H1 (cell line): Measurements from ENCODE around the gene SLFN13. TPM values are rescaled to one million over a fixed set of nuclear protein-coding genes. Genes with fewer than 3 reads are reported as not detected.
"Not testable (repeated sequence)": the region's sequence is repeated elsewhere in the genome, so short reads cannot be mapped to it uniquely, and the experiment has no call there.

Source experiments
- CTCF ChIA-PET: fragments of 300-600 bp; sonication (Branson Sonifier 250); formaldehyde crosslinking; loops from one replicate; lab custom pipeline; 2021; ENCODE audit not compliant: partially characterized antibody; lab: Charles Lee
- POLR2A ChIA-PET: fragments of 300-600 bp; sonication (Branson Sonifier 250); formaldehyde crosslinking; loops from one replicate; lab custom pipeline; 2021; ENCODE audit warnings: inconsistent platforms; ENCODE audit not compliant: partially characterized antibody; lab: Charles Lee
- DNase-seq, 2 experiments: peaks; one replicate each; pipeline versions ENCODE4 v3.0.0 to v3.0.0-alpha.2; 2010 to 2022; ENCODE audit warnings: low spot score in 2 of 2, low read depth in 1 of 2, mixed read lengths in 1 of 2
- FAIRE-seq: peaks from 2 replicates; lab custom pipeline; 2011; peaks lifted over from hg19 to GRCh38; lab: Jason Lieb, UNC
- H2AFZ ChIP-seq: 2 replicates; pipeline ENCODE4 v1.8.1; 2012; ENCODE audit warnings: low read length, inconsistent platforms
- H2AK5ac ChIP-seq: 2 replicates; pipeline ENCODE4 v1.6.1; 2013; ENCODE audit warnings: low read depth, low read length
- H2BK120ac ChIP-seq: replicated peaks from 2 replicates; pipeline ENCODE3; 2013; ENCODE audit warnings: low read depth, low read length, inconsistent platforms
- H2BK12ac ChIP-seq: 2 replicates; pipeline ENCODE4 v1.6.1; 2013; ENCODE audit warnings: low read depth, low read length
- H2BK15ac ChIP-seq: 2 replicates; pipeline ENCODE4 v1.6.1; 2013; ENCODE audit warnings: low read length
- H2BK20ac ChIP-seq: 2 replicates; pipeline ENCODE4 v1.6.1; 2013; ENCODE audit warnings: low read length
- H2BK5ac ChIP-seq: 2 replicates; pipeline ENCODE4 v1.6.1; 2013; ENCODE audit warnings: low read depth, low read length
- H3K14ac ChIP-seq: 2 replicates; pipeline ENCODE4 v1.6.1; 2013; ENCODE audit warnings: inconsistent platforms; ENCODE audit not compliant: insufficient read length
- H3K18ac ChIP-seq: 2 replicates; pipeline ENCODE4 v1.6.1; 2013; ENCODE audit warnings: low read length; ENCODE audit errors: extremely low read depth
- H3K23ac ChIP-seq: 2 replicates; pipeline ENCODE4 v1.6.1; 2013; ENCODE audit warnings: inconsistent platforms; ENCODE audit not compliant: insufficient read length
- H3K23me2 ChIP-seq: 2 replicates; pipeline ENCODE4 v1.6.1; 2013; ENCODE audit warnings: low read depth, low read length
- H3K27ac ChIP-seq: 2 replicates; pipeline ENCODE4 v1.6.1; 2011; ENCODE audit warnings: low read depth, low read length, inconsistent platforms
- H3K27me3 ChIP-seq, 4 experiments: replicated peaks in 1 of 4; 1 replicate in 1 of 4; 2 replicates in 3 of 4; pipeline versions ENCODE4 v1.6.1 to v1.8.1; 2011 to 2013; ENCODE audit warnings: low read length in 3 of 4, mild to moderate bottlenecking in 3 of 4, inconsistent platforms in 2 of 4, mixed read lengths in 2 of 4, moderate library complexity in 1 of 4; ENCODE audit not compliant: control insufficient read depth in 3 of 4, insufficient read depth in 3 of 4; ENCODE audit errors: extremely low read depth in 1 of 4
- H3K36me3 ChIP-seq, 4 experiments: 2 replicates each; pipeline versions ENCODE4 v1.6.1 to v1.8.1; 2011 to 2013; ENCODE audit warnings: mild to moderate bottlenecking in 4 of 4, low read length in 3 of 4, moderate library complexity in 2 of 4, control low read depth in 1 of 4, inconsistent platforms in 1 of 4; ENCODE audit not compliant: insufficient read depth in 4 of 4, control insufficient read depth in 2 of 4
- H3K4ac ChIP-seq: replicated peaks from 2 replicates; pipeline ENCODE3; 2013; ENCODE audit warnings: low read length, low read depth, mixed read lengths, inconsistent platforms; ENCODE audit not compliant: insufficient read length
- H3K4me1 ChIP-seq, 4 experiments: replicated peaks in 1 of 4; 1 replicate in 1 of 4; 2 replicates in 3 of 4; pipeline versions ENCODE4 v1.6.1 to v1.8.1; 2011 to 2013; ENCODE audit warnings: low read length in 3 of 4, inconsistent platforms in 2 of 4, mixed read lengths in 1 of 4; ENCODE audit not compliant: insufficient read depth in 4 of 4, control insufficient read depth in 3 of 4
- H3K4me2 ChIP-seq, 2 experiments: 2 replicates each; pipeline versions ENCODE4 v1.6.1 to v1.8.1; 2011 to 2013; ENCODE audit warnings: low read depth in 2 of 2, low read length in 2 of 2, control low read depth in 1 of 2, inconsistent platforms in 1 of 2, mild to moderate bottlenecking in 1 of 2; ENCODE audit not compliant: insufficient read depth in 1 of 2
- H3K4me3 ChIP-seq, 4 experiments: fragments of 200-600, 300-600 bp in 1 of 4; sonication (generic), shearing (Covaris generic), sonication (Bioruptor Twin) in 1 of 4; 2 replicates each; pipeline versions ENCODE4 v1.5.1 to v1.8.1; 2011 to 2016; ENCODE audit warnings: low read length in 4 of 4, low read depth in 3 of 4, control low read depth in 2 of 4, inconsistent platforms in 2 of 4, mild to moderate bottlenecking in 2 of 4, mixed read lengths in 1 of 4, moderate library complexity in 1 of 4; ENCODE audit not compliant: insufficient read depth in 2 of 4; ENCODE audit errors: extremely low read depth in 1 of 4
- H3K56ac ChIP-seq: replicated peaks from 2 replicates; pipeline ENCODE3; 2013; ENCODE audit warnings: low read depth, mild to moderate bottlenecking, mixed read lengths, low read length, inconsistent platforms; ENCODE audit not compliant: insufficient read length
- H3K79me1 ChIP-seq: 2 replicates; pipeline ENCODE4 v1.6.1; 2013; ENCODE audit warnings: low read depth, low read length, control low read depth
- H3K79me2 ChIP-seq, 2 experiments: 2 replicates each; pipeline versions ENCODE4 v1.6.1 to v1.8.1; 2012 to 2013; ENCODE audit warnings: low read length in 2 of 2, mild to moderate bottlenecking in 2 of 2, inconsistent platforms in 1 of 2; ENCODE audit not compliant: insufficient read depth in 2 of 2, control insufficient read depth in 1 of 2
- H3K9ac ChIP-seq, 4 experiments: replicated peaks in 1 of 4; 1 replicate in 1 of 4; 2 replicates in 3 of 4; pipeline versions ENCODE4 v1.6.1 to v1.8.1; 2011 to 2013; ENCODE audit warnings: low read depth in 3 of 4, low read length in 3 of 4, control low read depth in 2 of 4, mild to moderate bottlenecking in 2 of 4, moderate library complexity in 2 of 4, inconsistent platforms in 1 of 4; ENCODE audit errors: extremely low read depth in 1 of 4
- H3K9me3 ChIP-seq, 2 experiments: 2 replicates each; pipeline versions ENCODE4 v1.6.1 to v1.8.1; 2012 to 2013; ENCODE audit warnings: mild to moderate bottlenecking in 2 of 2, moderate library complexity in 2 of 2, control low read depth in 1 of 2, inconsistent platforms in 1 of 2, low read depth in 1 of 2, low read length in 1 of 2, mixed read lengths in 1 of 2; ENCODE audit not compliant: insufficient read depth in 2 of 2
- H4K20me1 ChIP-seq, 2 experiments: replicated peaks in 1 of 2; 2 replicates each; pipeline versions ENCODE3 to v1.8.1; 2011 to 2013; ENCODE audit warnings: inconsistent platforms in 2 of 2, low read length in 2 of 2, mild to moderate bottlenecking in 1 of 2; ENCODE audit not compliant: insufficient read depth in 2 of 2, control insufficient read depth in 1 of 2
- H4K5ac ChIP-seq: 2 replicates; pipeline ENCODE4 v1.6.1; 2013; ENCODE audit warnings: low read length, low read depth, mixed read lengths, inconsistent platforms; ENCODE audit not compliant: insufficient read length
- H4K8ac ChIP-seq: 2 replicates; pipeline ENCODE4 v1.8.0; 2013; ENCODE audit warnings: mild to moderate bottlenecking, moderate library complexity, low read length, inconsistent platforms; ENCODE audit not compliant: insufficient read depth; ENCODE audit errors: extremely low read depth
- H4K91ac ChIP-seq: replicated peaks from 2 replicates; pipeline ENCODE3; 2013; ENCODE audit warnings: low read length, mixed read lengths, inconsistent platforms; ENCODE audit not compliant: insufficient read length
- WGBS, 2 experiments: shearing (Covaris generic) in 1 of 2; methylation state at CpG; one replicate each; pipeline versions ENCODE4 v1.1.6 to v1.1.7; 2013 to 2015; ENCODE audit warnings: low lambda C conversion rate in 2 of 2, mixed read lengths in 2 of 2, inconsistent platforms in 1 of 2, low coverage in 1 of 2, missing lambda C conversion rate in 1 of 2; ENCODE audit not compliant: insufficient replicate concordance in 2 of 2, insufficient coverage in 1 of 2, insufficient read length in 1 of 2; ENCODE audit errors: extremely low coverage in 1 of 2, missing lambda C conversion rate in 1 of 2; 5-methylcytosine and 5-hydroxymethylcytosine counted together
- polyA plus RNA-seq, 7 experiments: library from polyadenylated mRNA; depleted of rRNA in 3 of 7; stranded (reverse) in 5 of 7; unstranded in 2 of 7; fragments of >200 nt in 5 of 7; fragments of 200-250 nt in 2 of 7; gene quantifications; 1 replicate in 5 of 7; 2 replicates in 1 of 7; 4 replicates in 1 of 7; pipeline versions ENCODE4 v1.2.1 to v1.2.3, GENCODE V29; 2011 to 2013; ENCODE audit warnings: missing spikeins in 2 of 7, mixed read lengths in 2 of 7
- total RNA-seq: library from RNA; stranded (reverse); fragmentation: NEBNext Ultra II Directional; extraction: Animal tissue kit (Norgen Biotek cat#: 25700); gene quantifications from 2 replicates; pipeline ENCODE4 v1.2.1, GENCODE V29; 2021

SLFN13 gene
- total and polyA plus RNA-seq, 2 of the 8 experiments (the other 6 are each of a cell fraction or from before 2014, with no cell fraction given) = 15.7 to 27.5 TPM

- POLR2A ChIA-PET = interaction anchor here (1.2 kb wide), 1 partner anchor 21 kb away, joined by 3 read pairs; the partner anchor contains the start of gene SLFN12
- H3K27me3 ChIP-seq = peaks cover 10 to 69% (median 40%) of the 10 kb centered on the region in 4 experiments
- H3K4me2 ChIP-seq, H2BK120ac ChIP-seq, H3K14ac ChIP-seq, H3K79me1 ChIP-seq, H3K36me3 ChIP-seq, H4K91ac ChIP-seq, H3K9me3 ChIP-seq, H2AK5ac ChIP-seq, H2BK12ac ChIP-seq, CTCF ChIA-PET, H3K4ac ChIP-seq, H2BK20ac ChIP-seq, H2BK5ac ChIP-seq, H2AFZ ChIP-seq, H3K27ac ChIP-seq, H4K20me1 ChIP-seq, FAIRE-seq, H3K4me3 ChIP-seq, H3K79me2 ChIP-seq, H3K18ac ChIP-seq, H3K23me2 ChIP-seq, H3K4me1 ChIP-seq, H4K8ac ChIP-seq, H3K9ac ChIP-seq, DNase-seq, H2BK15ac ChIP-seq, H4K5ac ChIP-seq, H3K23ac ChIP-seq, H3K56ac ChIP-seq: not testable (repeated sequence)
- WGBS, 2 experiments = 82% methylated on average over 5 of the region's 5 CpGs; no CpG with 5 or more reads in 1 of the 2 experiments
Observed at GRCh38 chr17:35454035-35454434, 5.5 kb upstream of the SLFN13 start.
